HEK293T (cell line): ENCODE results near the gene DARS1.

Experiments
- BHLHE40 ChIP-seq: fragments of 450-650 bp; IDR thresholded peaks from 2 replicates; pipeline ENCODE4 v1.6.1; 2016; ENCODE audit warnings: mild to moderate bottlenecking, moderate library complexity, borderline replicate concordance
- ELF4 ChIP-seq: fragments of 450-650 bp; IDR thresholded peaks from 2 replicates; pipeline ENCODE4 v1.6.1; 2017; ENCODE audit warnings: antibody characterized with exemption
- FOXA1 ChIP-seq: fragments of 450-650 bp; IDR thresholded peaks from 2 replicates; pipeline ENCODE4 v1.6.1; 2016; ENCODE audit warnings: mild to moderate bottlenecking
- FOXK2 ChIP-seq: fragments of 450-650 bp; IDR thresholded peaks from 2 replicates; pipeline ENCODE4 v1.6.1; 2016; ENCODE audit warnings: mild to moderate bottlenecking
- HDGF ChIP-seq: fragments of 450-650 bp; IDR thresholded peaks from 2 replicates; pipeline ENCODE4 v1.6.1; 2017; ENCODE audit warnings: antibody characterized with exemption, borderline replicate concordance
- PKNOX1 ChIP-seq: fragments of 450-650 bp; IDR thresholded peaks from 2 replicates; pipeline ENCODE4 v1.6.1; 2016
- TARDBP ChIP-seq: fragments of 450-650 bp; IDR thresholded peaks from 2 replicates; pipeline ENCODE4 v1.6.1; 2016

DNA sequence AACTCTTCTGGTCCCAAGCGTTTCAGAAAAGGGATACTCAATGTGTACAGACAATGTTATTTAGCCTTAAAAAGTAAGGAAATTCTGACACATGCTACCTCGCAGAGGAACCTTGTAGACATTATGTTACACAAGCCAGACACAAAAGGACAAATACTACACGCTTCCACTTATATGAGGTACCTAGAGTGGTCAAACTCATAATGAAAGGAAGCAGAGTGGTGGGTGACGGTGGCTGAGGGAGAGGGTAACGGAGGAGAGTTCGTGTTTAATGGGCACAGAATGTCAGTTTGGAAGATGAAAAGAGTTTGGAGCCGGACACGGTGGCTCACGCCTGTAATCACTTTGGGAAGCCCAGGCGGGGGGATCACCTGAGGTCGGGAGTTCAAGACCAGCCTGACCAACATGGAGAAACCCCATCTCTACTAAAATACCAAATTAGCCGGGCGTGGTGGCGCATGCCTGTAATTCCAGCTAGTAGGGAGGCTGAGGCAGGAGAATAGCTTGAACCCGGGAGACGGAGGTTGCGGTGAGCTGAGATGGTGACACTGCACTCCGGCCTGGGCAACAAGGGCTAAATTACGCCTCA, 110.6 kb downstream of the DARS1 start:
- no peak for TF ChIP-seq PKNOX1
- no peak for TF ChIP-seq TARDBP
- no peak for TF ChIP-seq FOXK2
- no peak for TF ChIP-seq BHLHE40
- TF ChIP-seq ELF4: no peak
- no peak for TF ChIP-seq FOXA1
- no peak for TF ChIP-seq HDGF
